ENCODE measurements around the gene CEP112.

Gene CEP112

GRCh38 chr17:65918500-65918899 lies 273.4 kb downstream of the CEP112 start:
- no peaks in the 10 kb centered on the region for H3K4me1 ChIP-seq (ENCODE audit: control insufficient read depth, insufficient read depth, low read length)
- no peak overlapping the region for H3K4me3 ChIP-seq (ENCODE audit: low read length)
- WGBS (ENCODE audit: insufficient coverage, insufficient read length): no CpG with 5 or more reads among the region's 1 CpG
- no peak for DNase-seq (ENCODE audit: low read depth, low spot score)
- H3K9me3 ChIP-seq (ENCODE audit: control insufficient read depth, insufficient read depth, low read length): no peaks in the 10 kb centered on the region
- no peak overlapping the region for H3K27ac ChIP-seq (ENCODE audit: low read length)
- no peaks in the 10 kb centered on the region for H3K27me3 ChIP-seq (ENCODE audit: control insufficient read depth, insufficient read depth, low read length)
- H3K36me3 ChIP-seq (ENCODE audit: control insufficient read depth, insufficient read depth, low read length): no peaks in the 10 kb centered on the region

GRCh38 chr17:65917560-65917959 lies 274.4 kb downstream of the CEP112 start:
- DNase-seq (ENCODE audit: low read depth, low spot score): no peak
- Histone ChIP-seq H3K27me3 (ENCODE audit: control insufficient read depth, insufficient read depth, low read length) (no peaks in the 10 kb centered on the region), H3K4me3 (ENCODE audit: low read length) (no peak overlapping the region), H3K4me1 (ENCODE audit: control insufficient read depth, insufficient read depth, low read length) (no peaks in the 10 kb centered on the region), H3K9me3 (ENCODE audit: control insufficient read depth, insufficient read depth, low read length) (no peaks in the 10 kb centered on the region), H3K36me3 (ENCODE audit: control insufficient read depth, insufficient read depth, low read length) (no peaks in the 10 kb centered on the region), H3K27ac (ENCODE audit: low read length) (no peak overlapping the region)
- WGBS (ENCODE audit: insufficient coverage, insufficient read length): no CpG with 5 or more reads among the region's 6 CpGs

- WGBS (ENCODE audit: insufficient coverage, insufficient read length): no CpG with 5 or more reads among the region's 2 CpGs
- Histone ChIP-seq H3K27ac (ENCODE audit: low read length) (no peak overlapping the region), H3K27me3 (ENCODE audit: control insufficient read depth, insufficient read depth, low read length) (no peaks in the 10 kb centered on the region), H3K4me3 (ENCODE audit: low read length) (no peak overlapping the region), H3K36me3 (ENCODE audit: control insufficient read depth, insufficient read depth, low read length) (no peaks in the 10 kb centered on the region), H3K9me3 (ENCODE audit: control insufficient read depth, insufficient read depth, low read length) (no peaks in the 10 kb centered on the region), H3K4me1 (ENCODE audit: control insufficient read depth, insufficient read depth, low read length) (no peaks in the 10 kb centered on the region)
- DNase-seq (ENCODE audit: low read depth, low spot score): no peak
Measured at GRCh38 chr17:65916425-65916824, 275.5 kb downstream of the CEP112 start.

- Histone ChIP-seq H3K4me3 (ENCODE audit: low read length) (no peak overlapping the region), H3K27ac (ENCODE audit: low read length) (no peak overlapping the region), H3K27me3 (ENCODE audit: control insufficient read depth, insufficient read depth, low read length) (no peaks in the 10 kb centered on the region), H3K4me1 (ENCODE audit: control insufficient read depth, insufficient read depth, low read length) (no peaks in the 10 kb centered on the region), H3K9me3 (ENCODE audit: control insufficient read depth, insufficient read depth, low read length) (no peaks in the 10 kb centered on the region), H3K36me3 (ENCODE audit: control insufficient read depth, insufficient read depth, low read length) (no peaks in the 10 kb centered on the region)
- no peak for DNase-seq (ENCODE audit: low read depth, low spot score)
- no CpG with 5 or more reads among the region's 5 CpGs for WGBS (ENCODE audit: insufficient coverage, insufficient read length)
Measured at GRCh38 chr17:65914784-65915342, 277.1 kb downstream of the CEP112 start.

GRCh38 chr17:65913326-65913850 lies 278.5 kb downstream of the CEP112 start:
- Histone ChIP-seq H3K36me3 (ENCODE audit: control insufficient read depth, insufficient read depth, low read length) (no peaks in the 10 kb centered on the region), H3K4me1 (ENCODE audit: control insufficient read depth, insufficient read depth, low read length) (no peaks in the 10 kb centered on the region), H3K4me3 (ENCODE audit: low read length) (no peak overlapping the region), H3K27me3 (ENCODE audit: control insufficient read depth, insufficient read depth, low read length) (no peaks in the 10 kb centered on the region), H3K27ac (ENCODE audit: low read length) (no peak overlapping the region), H3K9me3 (ENCODE audit: control insufficient read depth, insufficient read depth, low read length) (no peaks in the 10 kb centered on the region; the same call in 1 of the 2 replicates)
- DNase-seq (ENCODE audit: low read depth, low spot score): no peak
- WGBS (ENCODE audit: insufficient coverage, insufficient read length): no CpG with 5 or more reads among the region's 4 CpGs

GRCh38 chr17:65910836-65911235 lies 281.1 kb downstream of the CEP112 start:
- H3K4me1 ChIP-seq (ENCODE audit: control insufficient read depth, insufficient read depth, low read length): no peaks in the 10 kb centered on the region
- H3K27me3 ChIP-seq (ENCODE audit: control insufficient read depth, insufficient read depth, low read length): no peaks in the 10 kb centered on the region
- no CpG with 5 or more reads among the region's 1 CpG for WGBS (ENCODE audit: insufficient coverage, insufficient read length)
- no peaks in the 10 kb centered on the region; the same call in 1 of the 2 replicates for H3K9me3 ChIP-seq (ENCODE audit: control insufficient read depth, insufficient read depth, low read length)
- no peaks in the 10 kb centered on the region for H3K36me3 ChIP-seq (ENCODE audit: control insufficient read depth, insufficient read depth, low read length)
- no peak overlapping the region for H3K4me3 ChIP-seq (ENCODE audit: low read length)
- H3K27ac ChIP-seq (ENCODE audit: low read length): no peak overlapping the region
- DNase-seq (ENCODE audit: low read depth, low spot score): no peak

GRCh38 chr17:65902831-65903522 lies 289.0 kb downstream of the CEP112 start:
- Histone ChIP-seq H3K27ac (ENCODE audit: low read length) (no peak overlapping the region), H3K9me3 (ENCODE audit: control insufficient read depth, insufficient read depth, low read length) (no peaks in the 10 kb centered on the region), H3K4me3 (ENCODE audit: low read length) (no peak overlapping the region), H3K4me1 (ENCODE audit: control insufficient read depth, insufficient read depth, low read length) (no peaks in the 10 kb centered on the region), H3K36me3 (ENCODE audit: control insufficient read depth, insufficient read depth, low read length) (no peaks in the 10 kb centered on the region), H3K27me3 (ENCODE audit: control insufficient read depth, insufficient read depth, low read length) (no peaks in the 10 kb centered on the region)
- no CpG with 5 or more reads among the region's 11 CpGs for WGBS (ENCODE audit: insufficient coverage, insufficient read length)
- no peak for DNase-seq (ENCODE audit: low read depth, low spot score)

GRCh38 chr17:65902155-65902554 lies 289.8 kb downstream of the CEP112 start:
- Histone ChIP-seq H3K36me3 (ENCODE audit: control insufficient read depth, insufficient read depth, low read length) (no peaks in the 10 kb centered on the region), H3K4me3 (ENCODE audit: low read length) (no peak overlapping the region), H3K4me1 (ENCODE audit: control insufficient read depth, insufficient read depth, low read length) (no peaks in the 10 kb centered on the region), H3K9me3 (ENCODE audit: control insufficient read depth, insufficient read depth, low read length) (no peaks in the 10 kb centered on the region), H3K27ac (ENCODE audit: low read length) (no peak overlapping the region), H3K27me3 (ENCODE audit: control insufficient read depth, insufficient read depth, low read length) (no peaks in the 10 kb centered on the region)
- WGBS (ENCODE audit: insufficient coverage, insufficient read length): 100% methylated on average over 1 of the region's 10 CpGs
- DNase-seq (ENCODE audit: low read depth, low spot score): no peak

- no peak overlapping the region for H3K27ac ChIP-seq (ENCODE audit: low read length)
- no peak overlapping the region for H3K4me3 ChIP-seq (ENCODE audit: low read length)
- no peaks in the 10 kb centered on the region for H3K9me3 ChIP-seq (ENCODE audit: control insufficient read depth, insufficient read depth, low read length)
- H3K27me3 ChIP-seq (ENCODE audit: control insufficient read depth, insufficient read depth, low read length): no peaks in the 10 kb centered on the region
- no peak for DNase-seq (ENCODE audit: low read depth, low spot score)
- no peaks in the 10 kb centered on the region for H3K36me3 ChIP-seq (ENCODE audit: control insufficient read depth, insufficient read depth, low read length)
- H3K4me1 ChIP-seq (ENCODE audit: control insufficient read depth, insufficient read depth, low read length): no peaks in the 10 kb centered on the region
Measured at GRCh38 chr17:65901394-65901793, 290.5 kb downstream of the CEP112 start.

GRCh38 chr17:65900216-65900615 lies 291.7 kb downstream of the CEP112 start:
- Histone ChIP-seq H3K27me3 (ENCODE audit: control insufficient read depth, insufficient read depth, low read length) (no peaks in the 10 kb centered on the region), H3K9me3 (ENCODE audit: control insufficient read depth, insufficient read depth, low read length) (no peaks in the 10 kb centered on the region), H3K4me3 (ENCODE audit: low read length) (no peak overlapping the region), H3K4me1 (ENCODE audit: control insufficient read depth, insufficient read depth, low read length) (no peaks in the 10 kb centered on the region), H3K36me3 (ENCODE audit: control insufficient read depth, insufficient read depth, low read length) (no peaks in the 10 kb centered on the region), H3K27ac (ENCODE audit: low read length) (no peak overlapping the region)
- no CpG with 5 or more reads among the region's 6 CpGs for WGBS (ENCODE audit: insufficient coverage, insufficient read length)
- DNase-seq (ENCODE audit: low read depth, low spot score): no peak

- WGBS (ENCODE audit: insufficient coverage, insufficient read length): no CpG with 5 or more reads among the region's 3 CpGs
- Histone ChIP-seq H3K9me3 (ENCODE audit: control insufficient read depth, insufficient read depth, low read length) (no peaks in the 10 kb centered on the region), H3K4me1 (ENCODE audit: control insufficient read depth, insufficient read depth, low read length) (no peaks in the 10 kb centered on the region), H3K4me3 (ENCODE audit: low read length) (no peak overlapping the region), H3K27ac (ENCODE audit: low read length) (no peak overlapping the region), H3K27me3 (ENCODE audit: control insufficient read depth, insufficient read depth, low read length) (no peaks in the 10 kb centered on the region), H3K36me3 (ENCODE audit: control insufficient read depth, insufficient read depth, low read length) (no peaks in the 10 kb centered on the region)
- no peak for DNase-seq (ENCODE audit: low read depth, low spot score)
Measured at GRCh38 chr17:65898651-65899050, 293.3 kb downstream of the CEP112 start.
